GM13976 (cell line): ENCODE data around the gene THUMPD3.

Source experiments
- DNase-seq: peaks from one replicate; pipeline ENCODE4 v3.0.0; 2012; ENCODE audit warnings: low spot score
- CTCF ChIP-seq: IDR thresholded peaks from 2 replicates; pipeline ENCODE4 v1.5.1; 2012; ENCODE audit warnings: borderline replicate concordance, mild to moderate bottlenecking; ENCODE audit not compliant: insufficient read depth; ENCODE audit errors: extremely low read depth, missing control alignments, control extremely low read depth
- in situ Hi-C: fragments of 300-500 bp; cut with MboI; formaldehyde crosslinking; loops from one replicate; pipeline ENCODE4 v1.12.0; 2022; ENCODE audit warnings: low sequenced_read_pairs, mixed read lengths, inconsistent platforms; ENCODE audit not compliant: unreplicated experiment

THUMPD3 gene

GRCh38 chr3:9343115-9343514 is 19.7 kb upstream of the THUMPD3 start:
- DNase-seq: no peak
- TF ChIP-seq CTCF: no peak
- in situ Hi-C loops: no loop called here

- TF ChIP-seq CTCF: no peak
- in situ Hi-C loops: no loop called here
- no peak for DNase-seq
Observed at GRCh38 chr3:9345041-9345440, 17.8 kb upstream of the THUMPD3 start.

- no peak for DNase-seq
- no peak for TF ChIP-seq CTCF
- in situ Hi-C loops: no loop called here
Observed at GRCh38 chr3:9346141-9346540, 16.7 kb upstream of the THUMPD3 start.

DNA sequence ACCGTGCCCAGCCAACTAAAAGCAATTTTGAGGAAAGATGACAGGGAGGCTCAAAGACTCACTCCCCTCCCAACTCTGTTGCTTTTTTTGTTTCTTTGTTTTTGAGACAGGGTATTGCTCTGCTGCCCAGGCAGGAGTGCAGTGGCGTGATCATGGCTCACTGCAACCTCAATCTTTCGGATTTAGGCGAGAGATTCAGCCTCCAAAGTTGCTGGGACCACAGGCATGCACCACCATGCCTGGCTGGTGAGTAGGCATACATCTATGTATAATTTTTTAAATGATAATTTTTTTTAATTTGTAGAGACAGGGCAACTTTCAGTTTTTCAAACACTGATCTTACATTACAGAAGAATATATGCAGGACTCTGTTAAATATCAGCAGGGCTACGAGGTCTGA is 15.8 kb upstream of the THUMPD3 start:
- TF ChIP-seq CTCF: no peak
- in situ Hi-C loops: no loop called here
- no peak for DNase-seq

GRCh38 chr3:9347887-9348286 is 15.0 kb upstream of the THUMPD3 start:
- in situ Hi-C loops: no loop called here
- TF ChIP-seq CTCF: no peak
- DNase-seq: no peak

- DNase-seq: no peak
- in situ Hi-C loops: no loop called here
- TF ChIP-seq CTCF: no peak
Observed at GRCh38 chr3:9349321-9350117, 13.3 kb upstream of the THUMPD3 start.
